SK-N-SH (cell line): Measurements from ENCODE around the gene CHST15.
"Not testable (repeated sequence)": the region's sequence is repeated elsewhere in the genome, so short reads cannot be mapped to it uniquely, and the experiment has no call there.

Experiments
- CHD2 ChIP-seq: fragments of 150-350 bp; IDR thresholded peaks from 2 replicates; pipeline ENCODE4 v1.6.1; 2018; ENCODE audit warnings: low read length; ENCODE audit not compliant: partially characterized antibody
- EP300 ChIP-seq, 2 experiments: IDR thresholded peaks; 2 replicates each; pipeline versions ENCODE4 v1.4.0 to v1.6.1; 2012; ENCODE audit warnings: borderline replicate concordance in 1 of 2, low read depth in 1 of 2, low read length in 1 of 2
- EZH2phosphoT487 ChIP-seq: fragments of 200-600 bp; sonication (generic); IDR thresholded peaks from 2 replicates; pipeline ENCODE4 v1.6.1; 2017; ENCODE audit warnings: low read depth, mixed run types, mild to moderate bottlenecking, antibody characterized with exemption, moderate library complexity, borderline replicate concordance
- GATA2 ChIP-seq: sonication (generic); formaldehyde crosslinking; IDR thresholded peaks from 2 replicates; pipeline ENCODE4 v1.5.0; 2020; ENCODE audit warnings: mild to moderate bottlenecking, missing genetic modification reagents
- POLR2AphosphoS5 ChIP-seq: IDR thresholded peaks from 2 replicates; pipeline ENCODE4 v1.6.1; 2012; ENCODE audit warnings: low read depth, low read length
- RAD21 ChIP-seq: IDR thresholded peaks from 2 replicates; pipeline ENCODE4 v1.6.1; 2012; ENCODE audit warnings: mild to moderate bottlenecking, low read length
- RFX5 ChIP-seq: IDR thresholded peaks from 2 replicates; pipeline ENCODE4 v1.6.1; 2012; ENCODE audit warnings: mild to moderate bottlenecking, improper control_type of control experiment, low read length
- SIN3A ChIP-seq: IDR thresholded peaks from 2 replicates; pipeline ENCODE4 v1.6.1; 2012; ENCODE audit warnings: low read depth, mild to moderate bottlenecking, low read length, moderate library complexity, borderline replicate concordance
- SMC3 ChIP-seq: IDR thresholded peaks from 2 replicates; pipeline ENCODE4 v1.6.1; 2012; ENCODE audit warnings: low read depth, low read length, improper control_type of control experiment
- TF ChIP-seq, protein P1 (sequence below): fragments of 200-600 bp; sonication (generic); IDR thresholded peaks from 2 replicates; pipeline ENCODE4 v1.6.1; 2017; ENCODE audit warnings: antibody characterized with exemption, mild to moderate bottlenecking, moderate library complexity
- TF ChIP-seq, protein P2 (sequence below): IDR thresholded peaks from 2 replicates; pipeline ENCODE4 v1.4.0; 2012; ENCODE audit warnings: low read depth, borderline replicate concordance

DNA sequence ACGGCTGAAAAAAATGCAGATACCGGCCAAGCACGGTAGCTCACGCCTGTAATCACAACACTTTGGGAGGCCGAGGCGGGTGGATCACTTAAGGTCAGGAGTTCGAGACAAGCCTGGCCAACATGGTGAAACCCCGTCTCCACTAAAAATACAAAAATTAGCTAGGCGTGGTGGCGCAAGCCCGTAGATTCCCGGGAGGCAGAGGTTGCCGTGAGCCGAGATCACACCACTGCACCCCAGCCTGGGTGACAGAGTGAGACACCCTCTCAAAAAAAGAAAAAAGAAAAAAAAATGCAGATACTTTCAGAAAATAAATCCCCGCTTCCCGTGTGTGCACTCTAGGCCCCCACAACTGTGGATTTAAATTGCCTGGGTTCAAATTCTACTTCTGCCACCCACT, 2.4 kb upstream of the CHST15 start:
- TF ChIP-seq EZH2phosphoT487; RAD21; POLR2AphosphoS5; RFX5; EP300 (IDR thresholded peaks at IDR 0.05; ENCODE audit: borderline replicate concordance in 1 of 2, low read depth in 1 of 2, low read length in 1 of 2); GATA2 (CRISPR knock-in tag); CHD2; SMC3; SIN3A: not testable (repeated sequence)
- TF ChIP-seq, protein P1, sequence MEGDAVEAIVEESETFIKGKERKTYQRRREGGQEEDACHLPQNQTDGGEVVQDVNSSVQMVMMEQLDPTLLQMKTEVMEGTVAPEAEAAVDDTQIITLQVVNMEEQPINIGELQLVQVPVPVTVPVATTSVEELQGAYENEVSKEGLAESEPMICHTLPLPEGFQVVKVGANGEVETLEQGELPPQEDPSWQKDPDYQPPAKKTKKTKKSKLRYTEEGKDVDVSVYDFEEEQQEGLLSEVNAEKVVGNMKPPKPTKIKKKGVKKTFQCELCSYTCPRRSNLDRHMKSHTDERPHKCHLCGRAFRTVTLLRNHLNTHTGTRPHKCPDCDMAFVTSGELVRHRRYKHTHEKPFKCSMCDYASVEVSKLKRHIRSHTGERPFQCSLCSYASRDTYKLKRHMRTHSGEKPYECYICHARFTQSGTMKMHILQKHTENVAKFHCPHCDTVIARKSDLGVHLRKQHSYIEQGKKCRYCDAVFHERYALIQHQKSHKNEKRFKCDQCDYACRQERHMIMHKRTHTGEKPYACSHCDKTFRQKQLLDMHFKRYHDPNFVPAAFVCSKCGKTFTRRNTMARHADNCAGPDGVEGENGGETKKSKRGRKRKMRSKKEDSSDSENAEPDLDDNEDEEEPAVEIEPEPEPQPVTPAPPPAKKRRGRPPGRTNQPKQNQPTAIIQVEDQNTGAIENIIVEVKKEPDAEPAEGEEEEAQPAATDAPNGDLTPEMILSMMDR: not testable (repeated sequence)
- TF ChIP-seq, protein P2, sequence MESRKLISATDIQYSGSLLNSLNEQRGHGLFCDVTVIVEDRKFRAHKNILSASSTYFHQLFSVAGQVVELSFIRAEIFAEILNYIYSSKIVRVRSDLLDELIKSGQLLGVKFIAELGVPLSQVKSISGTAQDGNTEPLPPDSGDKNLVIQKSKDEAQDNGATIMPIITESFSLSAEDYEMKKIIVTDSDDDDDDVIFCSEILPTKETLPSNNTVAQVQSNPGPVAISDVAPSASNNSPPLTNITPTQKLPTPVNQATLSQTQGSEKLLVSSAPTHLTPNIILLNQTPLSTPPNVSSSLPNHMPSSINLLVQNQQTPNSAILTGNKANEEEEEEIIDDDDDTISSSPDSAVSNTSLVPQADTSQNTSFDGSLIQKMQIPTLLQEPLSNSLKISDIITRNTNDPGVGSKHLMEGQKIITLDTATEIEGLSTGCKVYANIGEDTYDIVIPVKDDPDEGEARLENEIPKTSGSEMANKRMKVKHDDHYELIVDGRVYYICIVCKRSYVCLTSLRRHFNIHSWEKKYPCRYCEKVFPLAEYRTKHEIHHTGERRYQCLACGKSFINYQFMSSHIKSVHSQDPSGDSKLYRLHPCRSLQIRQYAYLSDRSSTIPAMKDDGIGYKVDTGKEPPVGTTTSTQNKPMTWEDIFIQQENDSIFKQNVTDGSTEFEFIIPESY: not testable (repeated sequence)
